Fibroblast of the aortic adventitia (primary cell): ENCODE data around the gene SYNGR3. TPM values are rescaled to one million over a fixed set of nuclear protein-coding genes. Genes with fewer than 3 reads are reported as not detected.

Source experiments
- DNase-seq: peaks from one replicate; pipeline ENCODE4 v3.0.0-alpha.2; 2010; ENCODE audit warnings: low read depth
- H3K4me3 ChIP-seq: 2 replicates; pipeline ENCODE4 v1.5.1; 2011; ENCODE audit warnings: low read depth, mild to moderate bottlenecking, control low read depth, low read length, moderate library complexity
- CTCF ChIP-seq: IDR thresholded peaks from 2 replicates; pipeline ENCODE4 v1.5.1; 2011; ENCODE audit warnings: mild to moderate bottlenecking, low read length, control low read depth, inconsistent platforms; ENCODE audit not compliant: insufficient read depth
- small RNA-seq: library from RNA; depleted of rRNA; stranded (forward); fragments of <200 nt; gene quantifications from one replicate; pipeline ENCODE3, GENCODE V24; 2012
- total RNA-seq: library from RNA; depleted of rRNA; stranded (reverse); fragments of >200 nt; gene quantifications from 2 replicates; pipeline ENCODE4 v1.2.3, GENCODE V29; 2012; ENCODE audit warnings: low replicate concordance

SYNGR3 gene
- total RNA-seq, 1 donor = 1.4 TPM

GRCh38 chr16:2042171-2042985, 52.6 kb downstream of the SYNGR3 start:
- DNase-seq = no peak
- no peak overlapping the region for H3K4me3 ChIP-seq
- no peak for TF ChIP-seq CTCF

- no peak for TF ChIP-seq CTCF
- DNase-seq = no peak
- H3K4me3 ChIP-seq = no peak overlapping the region
These were observed 53.4 kb downstream of the SYNGR3 start for GRCh38 chr16:2042986-2043666.

Small RNA genes lying within 50 kb of the gene (small RNA-seq; reads per million reads assigned to genes)
- gene AC005363.2 (0.38 reads per million), gene RN7SL219P (not detected), gene SNORA10 (not detected), gene SNORA64 (not detected)

Other genes with a start within 250 kb of the SYNGR3 start
- gene NME3, start 218.4 kb upstream of the SYNGR3 start, total RNA-seq = 27.1 and 30.3 TPM in 2 replicates
- 8.4 and 13.5 TPM in 2 replicates for gene EME2, start 217.2 kb upstream of the SYNGR3 start, total RNA-seq
- gene MRPS34, start 216.8 kb upstream of the SYNGR3 start, total RNA-seq = 50.9 and 59.8 TPM in 2 replicates
- gene SPSB3, start 207.4 kb upstream of the SYNGR3 start, total RNA-seq = 21.6 and 34.8 TPM in 2 replicates
- gene NUBP2, start 207.0 kb upstream of the SYNGR3 start, total RNA-seq = 21.8 and 44.6 TPM in 2 replicates
- 0.16 and 0.27 TPM in 2 replicates for gene IGFALS, start 196.3 kb upstream of the SYNGR3 start, total RNA-seq
- gene HAGH, start 163.1 kb upstream of the SYNGR3 start, total RNA-seq = 12.1 and 21.9 TPM in 2 replicates
- 36.7 and 204 TPM in 2 replicates for gene FAHD1, start 162.8 kb upstream of the SYNGR3 start, total RNA-seq
- 0.09 TPM in 1 of 2 replicates, not detected in the other for gene MEIOB, start 117.8 kb upstream of the SYNGR3 start, total RNA-seq
- not detected in 2 replicates for gene HS3ST6, start 71.6 kb upstream of the SYNGR3 start, total RNA-seq
- gene MSRB1, start 46.8 kb upstream of the SYNGR3 start, total RNA-seq = 6.4 and 14.3 TPM in 2 replicates
- gene RPL3L, start 35.3 kb upstream of the SYNGR3 start, total RNA-seq = not detected in 2 replicates
- 56.1 and 105 TPM in 2 replicates for gene NDUFB10, start 30.4 kb upstream of the SYNGR3 start, total RNA-seq
- 1,645 and 1,942 TPM in 2 replicates for gene RPS2, start 25.1 kb upstream of the SYNGR3 start, total RNA-seq
- not detected in 2 replicates for gene RNF151, start 23.1 kb upstream of the SYNGR3 start, total RNA-seq
- 22.7 and 31.8 TPM in 2 replicates for gene TBL3, start 17.9 kb upstream of the SYNGR3 start, total RNA-seq
- gene NOXO1, start 8.5 kb upstream of the SYNGR3 start, total RNA-seq = not detected in 2 replicates
- 8.6 and 10.5 TPM in 2 replicates for gene GFER, start 5.8 kb upstream of the SYNGR3 start, total RNA-seq
- gene ZNF598, start 19.9 kb downstream of the SYNGR3 start, total RNA-seq = 13.8 and 18.8 TPM in 2 replicates
- 0.45 TPM in 1 of 2 replicates, not detected in the other for gene NPW, start 29.8 kb downstream of the SYNGR3 start, total RNA-seq
- 11.5 and 26.3 TPM in 2 replicates for gene NHERF2, start 36.9 kb downstream of the SYNGR3 start, total RNA-seq
- 18.8 and 36.1 TPM in 2 replicates for gene NTHL1, start 57.9 kb downstream of the SYNGR3 start, total RNA-seq
- 58.7 and 145 TPM in 2 replicates for gene TSC2, start 58.0 kb downstream of the SYNGR3 start, total RNA-seq
- gene PKD1, start 145.9 kb downstream of the SYNGR3 start, total RNA-seq = 118 and 166 TPM in 2 replicates
- gene RAB26, start 158.7 kb downstream of the SYNGR3 start, total RNA-seq = 0.27 and 3.6 TPM in 2 replicates
- gene TRAF7, start 165.8 kb downstream of the SYNGR3 start, total RNA-seq = 64.3 and 91.0 TPM in 2 replicates
- 0.18 TPM in 1 of 2 replicates, not detected in the other for gene CASKIN1, start 206.6 kb downstream of the SYNGR3 start, total RNA-seq
- gene MLST8, start 215.5 kb downstream of the SYNGR3 start, total RNA-seq = 27.4 and 30.8 TPM in 2 replicates
- gene BRICD5, start 220.9 kb downstream of the SYNGR3 start, total RNA-seq = 0.57 and 2.4 TPM in 2 replicates
- 7.6 and 11.3 TPM in 2 replicates for gene PGP, start 224.9 kb downstream of the SYNGR3 start, total RNA-seq
- gene E4F1, start 233.6 kb downstream of the SYNGR3 start, total RNA-seq = 18.7 and 41.7 TPM in 2 replicates
- 0.16 and 0.63 TPM in 2 replicates for gene DNASE1L2, start 246.5 kb downstream of the SYNGR3 start, total RNA-seq